ENCODE results near the gene OR2Z1.
A peak's percentile ranks its signal among the peaks of the same experiment; 100 is the strongest.

OR2Z1 gene

GRCh38 chr19:8721334-8721733 lies at the start of gene OR2Z1:
OR2Z1 (plus strand) TSS chr19:8721634; CDS start chr19:8731029, 9,395 bp downstream.
- no peak for DNase-seq

- DNase-seq, result no peak
Measured at GRCh38 chr19:8673276-8673891, 48.0 kb upstream of the OR2Z1 start.

GRCh38 chr19:8675066-8675465 lies 46.4 kb upstream of the OR2Z1 start:
- DNase-seq, result no peak

- no peak for DNase-seq
Measured at GRCh38 chr19:8678244-8678807, 43.1 kb upstream of the OR2Z1 start.

GRCh38 chr19:8680676-8681344 lies 40.6 kb upstream of the OR2Z1 start:
- no peak for DNase-seq

- no peak for DNase-seq
Measured at GRCh38 chr19:8681345-8682029, 39.9 kb upstream of the OR2Z1 start.

GRCh38 chr19:8682472-8682871 lies 39.0 kb upstream of the OR2Z1 start:
- DNase-seq, result no peak

- no peak for DNase-seq
Measured at GRCh38 chr19:8682931-8683330, 38.5 kb upstream of the OR2Z1 start.

GRCh38 chr19:8684001-8684902 lies 37.2 kb upstream of the OR2Z1 start:
- no peak for DNase-seq

GRCh38 chr19:8686549-8686948 lies 34.9 kb upstream of the OR2Z1 start:
- no peak for DNase-seq

GRCh38 chr19:8688930-8689329 lies 32.5 kb upstream of the OR2Z1 start:
- no peak for DNase-seq

GRCh38 chr19:8690753-8691539 lies 30.5 kb upstream of the OR2Z1 start:
- no peak for DNase-seq

GRCh38 chr19:8695501-8695900 lies 25.9 kb upstream of the OR2Z1 start:
- DNase-seq, result no peak

GRCh38 chr19:8695911-8696310 lies 25.5 kb upstream of the OR2Z1 start:
- no peak for DNase-seq

GRCh38 chr19:8696993-8697392 lies 24.4 kb upstream of the OR2Z1 start:
- no peak for DNase-seq

GRCh38 chr19:8697671-8698432 lies 23.6 kb upstream of the OR2Z1 start:
- DNase-seq, result peak; percentile 30

- no peak for DNase-seq
Measured at GRCh38 chr19:8698433-8699063, 22.9 kb upstream of the OR2Z1 start, which contains the start of gene ACTL9. ACTL9 (minus strand) TSS chr19:8698795; CDS start chr19:8698701, 94 bp downstream.

GRCh38 chr19:8699908-8700307 lies 21.5 kb upstream of the OR2Z1 start:
- DNase-seq, result no peak

GRCh38 chr19:8700956-8701355 lies 20.5 kb upstream of the OR2Z1 start:
- no peak for DNase-seq

GRCh38 chr19:8702350-8702749 lies 19.1 kb upstream of the OR2Z1 start:
- DNase-seq, result peak; percentile 36

- DNase-seq, result no peak
Measured at GRCh38 chr19:8703223-8703622, 18.2 kb upstream of the OR2Z1 start.
